ENCODE results near the gene TOGARAM2.

DNA sequence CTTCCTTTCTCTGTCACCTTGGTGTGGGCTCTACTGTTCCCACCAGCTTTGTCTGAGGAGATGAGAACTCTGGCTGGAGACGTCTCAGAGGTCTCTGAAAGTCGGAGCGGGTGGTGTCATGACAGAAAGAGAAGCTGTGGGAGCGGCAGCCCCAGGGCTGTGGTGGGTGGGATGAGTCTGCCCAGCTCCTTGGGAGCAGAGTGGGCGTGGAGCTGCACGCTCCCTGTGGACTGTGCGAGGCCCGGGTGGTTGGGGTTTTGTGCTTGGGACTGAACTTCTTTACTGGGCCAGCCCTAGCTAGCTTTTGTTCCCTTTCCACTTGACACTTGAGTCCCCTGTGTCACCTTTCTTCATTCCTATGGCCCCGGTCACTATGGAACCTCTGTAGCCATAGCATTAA, 10.4 kb downstream of the TOGARAM2 start:
- no peak for TF ChIP-seq PKNOX1 (IDR thresholded peaks at IDR 0.05)
- TF ChIP-seq SP1 (IDR thresholded peaks at IDR 0.05): no peak
- TF ChIP-seq FOXM1 (IDR thresholded peaks at IDR 0.05; ENCODE audit: borderline replicate concordance): no peak
- no peak for TF ChIP-seq SUZ12 (IDR thresholded peaks at IDR 0.05)
- no peak for TF ChIP-seq CTBP1 (IDR thresholded peaks at IDR 0.05; ENCODE audit: borderline replicate concordance)
- TF ChIP-seq HDGF (IDR thresholded peaks at IDR 0.05; ENCODE audit: borderline replicate concordance): no peak
- no peak for TF ChIP-seq NFRKB (IDR thresholded peaks at IDR 0.05)
- no peak for TF ChIP-seq BHLHE40 (IDR thresholded peaks at IDR 0.05; ENCODE audit: borderline replicate concordance)
- no peak for TF ChIP-seq ELF4 (IDR thresholded peaks at IDR 0.05)
- TF ChIP-seq LEF1 (IDR thresholded peaks at IDR 0.05; ENCODE audit: borderline replicate concordance): no peak

Data from HEK293T (cell line).